Activated T-cell treated with anti-CD3 and anti-CD28 coated beads for 48 hours (primary cell): ENCODE results near the gene MOB3A.
"Not testable (repeated sequence)": the region's sequence is repeated elsewhere in the genome, so short reads cannot be mapped to it uniquely, and the experiment has no call there.

Source experiments
- DNase-seq: peaks from one replicate; pipeline ENCODE4 v3.0.0-alpha.2; 2020; ENCODE audit warnings: low read depth

MOB3A gene

GRCh38 chr19:2034253-2034652, 61.9 kb downstream of the MOB3A start:
- not testable (repeated sequence) for DNase-seq

DNA sequence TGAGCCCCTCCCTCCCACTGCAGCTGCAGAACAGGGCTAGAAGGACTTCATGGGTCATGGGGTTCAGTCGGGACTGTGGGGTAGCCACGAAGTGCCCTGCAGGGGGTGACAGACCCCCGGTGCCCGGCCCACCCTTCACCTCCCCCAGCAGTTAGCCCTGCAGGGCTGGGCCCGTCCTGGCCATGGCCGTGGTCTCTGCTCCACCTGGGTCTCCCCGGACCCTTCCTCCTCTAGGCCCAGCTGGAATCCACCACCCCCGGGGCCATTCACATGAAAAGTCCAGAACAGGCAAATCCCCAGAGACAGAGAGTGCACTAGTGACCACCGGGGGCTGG, 62.3 kb downstream of the MOB3A start:
- no peak for DNase-seq

DNA sequence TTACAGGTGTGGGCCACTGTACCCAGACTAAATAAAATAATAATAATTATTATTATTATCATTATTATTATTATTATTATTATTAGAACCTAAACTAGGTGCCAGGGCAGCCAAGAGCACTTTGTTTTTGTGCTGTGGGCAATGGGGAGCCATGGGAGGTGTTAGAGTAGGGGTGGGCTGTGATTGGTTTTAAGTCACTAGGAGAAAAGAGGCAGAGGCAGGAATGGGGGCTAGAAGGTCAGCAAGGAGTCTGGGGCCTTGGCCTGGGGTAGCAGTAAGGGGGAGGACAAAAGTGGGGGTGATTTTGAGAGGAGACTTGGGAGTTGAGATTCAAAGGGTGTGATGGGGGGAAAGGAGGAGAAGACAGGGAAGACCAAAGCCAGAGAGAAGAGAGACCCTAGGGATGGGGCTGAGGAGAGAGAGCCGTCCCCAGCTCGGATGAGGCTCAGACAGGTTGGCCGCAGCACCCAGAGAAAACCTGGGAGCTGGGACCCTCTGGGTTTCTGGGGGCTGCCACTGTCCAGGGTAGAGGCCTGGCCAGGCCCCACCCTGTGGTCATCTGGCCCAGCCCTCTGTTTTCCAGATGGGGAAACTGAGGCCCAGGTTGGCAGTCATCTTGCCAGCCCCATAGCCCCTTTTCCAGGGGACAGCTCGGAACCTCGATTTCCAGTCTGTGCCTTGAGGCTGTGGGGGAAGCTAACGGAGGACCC, 62.9 kb downstream of the MOB3A start:
- no peak for DNase-seq

DNA sequence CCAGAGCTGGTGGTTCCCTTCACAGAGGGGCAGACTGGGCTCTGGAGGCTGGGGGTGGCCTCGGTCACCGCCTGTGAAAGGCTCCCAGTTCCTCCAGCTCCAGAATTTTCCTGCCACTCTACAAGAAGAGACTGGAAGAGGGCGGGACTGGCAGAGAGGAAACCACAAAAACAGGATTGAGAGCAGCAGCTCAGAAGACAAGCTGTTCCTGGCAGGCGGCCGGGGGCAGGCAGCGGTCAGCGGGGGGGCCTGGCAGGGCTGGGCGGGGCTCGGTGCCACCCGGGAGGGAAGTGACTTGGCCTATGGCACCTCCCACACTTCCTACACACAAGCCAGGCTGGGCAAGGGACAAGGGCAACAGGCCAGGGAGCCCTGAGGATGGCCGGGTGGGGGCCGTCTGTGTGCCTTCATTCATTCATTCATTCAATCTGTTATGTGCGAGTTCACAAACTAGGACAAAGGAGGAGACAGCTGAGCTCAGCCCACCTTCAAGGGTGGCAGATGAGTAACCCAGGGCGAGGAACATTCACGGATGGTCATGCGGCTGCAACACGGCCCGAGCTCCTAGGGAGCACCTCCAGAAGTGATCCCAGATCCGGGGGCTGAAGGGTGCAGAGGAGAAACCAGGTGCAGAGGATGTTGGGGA, 63.7 kb downstream of the MOB3A start:
- DNase-seq, result peak; percentile 42

GRCh38 chr19:2027361-2027760, 68.8 kb downstream of the MOB3A start:
- no peak for DNase-seq

- no peak for DNase-seq
Observed at GRCh38 chr19:2026770-2027169, 69.4 kb downstream of the MOB3A start.

- no peak for DNase-seq
Observed at GRCh38 chr19:2022289-2022688, 73.8 kb downstream of the MOB3A start.

DNA sequence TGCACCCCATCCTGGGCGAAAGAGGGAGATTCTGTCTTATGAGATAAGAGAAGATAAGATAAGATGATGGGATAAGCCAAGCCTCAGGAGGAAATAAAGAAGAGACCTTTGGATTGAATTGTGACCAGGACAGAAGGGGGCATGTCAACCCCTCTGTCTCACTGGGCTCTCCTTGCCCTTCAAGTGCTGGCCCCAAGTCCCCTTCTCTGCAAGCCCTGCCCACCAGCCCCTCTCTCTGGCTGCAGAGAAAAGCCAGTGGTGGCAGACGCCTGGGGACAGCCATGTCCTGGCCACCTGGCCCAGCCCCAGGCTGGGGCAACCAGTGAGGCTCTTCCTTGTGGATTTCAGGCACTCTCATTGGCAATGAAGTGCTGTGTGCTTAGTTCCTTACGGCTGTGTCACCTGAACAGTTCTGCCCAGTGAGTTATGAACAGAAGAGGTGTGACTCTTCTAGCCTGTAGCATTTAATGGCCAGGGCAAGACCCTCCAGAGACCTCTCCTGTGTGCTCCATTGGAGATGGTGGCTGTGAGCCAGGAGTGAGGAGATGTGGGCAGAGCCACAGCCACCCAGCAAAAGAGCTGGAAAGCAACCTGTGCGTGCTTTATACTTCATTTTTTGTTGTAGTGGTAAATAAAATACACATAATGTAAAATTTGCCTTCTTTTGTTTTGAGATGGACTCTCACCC, 74.5 kb downstream of the MOB3A start:
- no peak for DNase-seq
